MG63 (cell line): ENCODE measurements around the gene DARS2. TPM values are rescaled to one million over a fixed set of nuclear protein-coding genes. Genes with fewer than 3 reads are reported as not detected.

ENCODE experiments used
- total RNA-seq: library from RNA; depleted of rRNA; stranded (reverse); fragments of >200 nt; shearing (Covaris generic); gene quantifications from 2 replicates; pipeline ENCODE4 v1.2.3, GENCODE V29; 2014; ENCODE audit warnings: low replicate concordance; rRNA removed

The DARS2 gene
- total RNA-seq, 1 experiment from 2014 or later: 25.8 TPM

Other genes starting within 250 kb of the DARS2 start
- gene SLC9C2, start 221.6 kb upstream of the DARS2 start, total RNA-seq: not detected in 2 replicates
- not detected in 2 replicates for gene TEX50, start 189.3 kb upstream of the DARS2 start, total RNA-seq
- not detected in 2 replicates for gene ANKRD45, start 154.8 kb upstream of the DARS2 start, total RNA-seq
- 5.0 and 43.7 TPM in 2 replicates for gene KLHL20, start 109.7 kb upstream of the DARS2 start, total RNA-seq
- 35.3 and 148 TPM in 2 replicates for gene CENPL, start 210 bp downstream of the DARS2 start, total RNA-seq
- 531 and 1,049 TPM in 2 replicates for gene GAS5, start 43.3 kb downstream of the DARS2 start, total RNA-seq
- gene ZBTB37, start 43.7 kb downstream of the DARS2 start, total RNA-seq: 3.1 and 3.2 TPM in 2 replicates
- not detected in 2 replicates for gene SERPINC1, start 92.7 kb downstream of the DARS2 start, total RNA-seq
- gene RC3H1, start 197.7 kb downstream of the DARS2 start, total RNA-seq: 6.6 and 13.1 TPM in 2 replicates